GM21717 (cell line): ENCODE measurements around the gene TSPAN19.

ENCODE experiments used
- ATAC-seq: cut with Tn5 transposase; IDR thresholded peaks from one replicate; pipeline ENCODE4 v1.9.1; 2021; ENCODE audit warnings: mild to moderate bottlenecking, moderate library complexity; ENCODE audit not compliant: unreplicated experiment

TSPAN19 gene

GRCh38 chr12:85002778-85003296 is 33.2 kb downstream of the TSPAN19 start:
- ATAC-seq, result no peak

DNA sequence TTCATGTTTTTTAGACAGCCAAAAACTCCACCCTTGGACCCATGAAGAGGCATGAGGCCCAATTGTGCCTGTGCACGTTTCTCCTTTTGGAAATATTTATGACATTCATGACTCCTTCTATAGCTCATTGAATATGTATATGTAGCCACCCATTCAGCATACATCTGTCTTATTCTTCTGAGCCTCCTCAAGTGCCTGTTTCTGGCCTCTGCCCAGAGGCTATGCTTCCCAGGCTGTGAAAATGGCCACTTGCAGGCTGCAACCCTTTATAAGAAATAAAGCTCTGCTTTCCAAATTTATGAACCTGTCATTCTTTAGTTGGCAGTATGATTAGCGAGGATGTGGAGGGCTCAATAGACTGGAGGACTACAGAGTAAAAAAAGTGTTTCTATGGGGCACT is 35.3 kb downstream of the TSPAN19 start:
- no peak for ATAC-seq

DNA sequence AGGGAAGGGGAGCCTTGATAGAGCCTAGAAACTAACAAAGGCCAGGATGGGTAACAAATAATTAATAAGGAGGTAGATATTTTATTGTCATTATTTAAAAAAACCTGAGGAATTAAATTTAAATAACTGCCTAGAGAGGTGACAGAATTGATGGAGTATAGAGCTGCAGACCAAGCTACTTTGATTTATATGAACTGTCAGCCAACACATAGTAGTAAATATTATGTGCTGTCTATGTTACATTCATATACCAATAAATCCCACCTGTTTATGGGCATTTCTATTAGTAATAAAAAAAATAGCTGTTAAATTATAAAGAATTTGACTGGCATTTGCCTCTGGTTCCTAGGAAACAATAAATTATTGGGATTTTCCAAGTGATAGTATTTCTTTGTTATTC is 37.7 kb downstream of the TSPAN19 start:
- ATAC-seq, result no peak

GRCh38 chr12:84996759-84997158 is 39.3 kb downstream of the TSPAN19 start:
- no peak for ATAC-seq

GRCh38 chr12:84995641-84996040 is 40.4 kb downstream of the TSPAN19 start:
- no peak for ATAC-seq

- no peak for ATAC-seq
Observed at GRCh38 chr12:84994426-84994825, 41.7 kb downstream of the TSPAN19 start.

GRCh38 chr12:84986586-84986985 is 49.5 kb downstream of the TSPAN19 start:
- no peak for ATAC-seq

GRCh38 chr12:84986117-84986516 is 50.0 kb downstream of the TSPAN19 start:
- ATAC-seq, result no peak

GRCh38 chr12:84983289-84983688 is 52.8 kb downstream of the TSPAN19 start:
- no peak for ATAC-seq

DNA sequence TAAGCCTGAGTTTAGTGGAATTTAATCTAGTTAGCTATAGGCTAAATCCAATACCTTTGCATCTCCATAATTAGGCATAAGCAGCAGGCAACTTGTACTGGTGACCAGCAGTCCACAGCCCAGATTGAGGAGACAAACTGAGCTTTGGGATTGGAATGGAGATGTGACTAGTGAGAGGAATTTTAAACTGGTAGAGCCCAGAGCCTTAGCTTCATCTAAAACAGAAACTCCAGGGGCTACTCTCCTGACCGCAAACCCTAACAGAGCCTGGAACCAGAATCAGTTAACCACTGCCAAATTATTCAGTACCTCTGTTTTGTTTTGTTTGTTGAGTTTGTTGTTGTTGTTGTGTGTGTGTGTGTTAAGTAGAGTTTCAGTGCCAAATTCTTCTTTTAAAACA is 53.2 kb downstream of the TSPAN19 start:
- no peak for ATAC-seq

DNA sequence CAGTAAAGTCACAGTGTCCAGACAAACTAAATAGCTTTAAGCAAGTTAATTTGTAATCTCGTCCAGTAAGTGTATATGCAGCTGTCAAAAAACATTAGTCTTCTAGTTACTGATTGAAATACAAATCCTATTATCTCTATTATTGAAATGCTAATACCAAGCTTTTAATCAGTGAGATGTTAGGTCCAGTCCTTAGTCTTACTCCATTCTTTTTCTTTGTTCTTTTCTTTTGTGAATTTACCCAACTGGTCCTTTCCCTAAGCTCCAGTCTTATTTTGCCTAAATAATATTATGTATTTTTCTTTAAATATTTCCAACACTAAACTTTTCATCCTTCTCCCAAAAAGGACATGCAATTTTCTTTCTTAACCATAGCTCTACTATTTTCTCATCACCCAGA is 57.2 kb downstream of the TSPAN19 start:
- no peak for ATAC-seq

DNA sequence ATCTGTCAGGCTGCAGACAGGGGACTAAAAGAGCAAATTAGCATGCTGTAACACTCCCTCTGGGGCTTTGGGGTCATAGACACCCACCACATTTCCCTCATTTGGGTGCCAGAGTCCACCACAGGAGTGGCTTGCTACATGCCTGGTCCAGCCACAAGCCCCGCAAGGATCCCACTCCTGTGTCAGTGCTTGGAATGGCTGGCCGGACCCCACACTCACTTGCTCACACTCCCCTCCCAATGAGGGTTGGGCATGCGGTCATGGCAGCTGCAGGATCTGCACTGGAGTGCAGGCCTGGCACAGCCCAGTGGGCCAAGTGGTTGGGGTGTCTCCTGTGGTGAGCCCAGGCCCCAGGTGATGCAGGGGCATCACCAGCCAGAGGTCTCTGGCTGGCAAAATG is 59.9 kb downstream of the TSPAN19 start:
- no peak for ATAC-seq

DNA sequence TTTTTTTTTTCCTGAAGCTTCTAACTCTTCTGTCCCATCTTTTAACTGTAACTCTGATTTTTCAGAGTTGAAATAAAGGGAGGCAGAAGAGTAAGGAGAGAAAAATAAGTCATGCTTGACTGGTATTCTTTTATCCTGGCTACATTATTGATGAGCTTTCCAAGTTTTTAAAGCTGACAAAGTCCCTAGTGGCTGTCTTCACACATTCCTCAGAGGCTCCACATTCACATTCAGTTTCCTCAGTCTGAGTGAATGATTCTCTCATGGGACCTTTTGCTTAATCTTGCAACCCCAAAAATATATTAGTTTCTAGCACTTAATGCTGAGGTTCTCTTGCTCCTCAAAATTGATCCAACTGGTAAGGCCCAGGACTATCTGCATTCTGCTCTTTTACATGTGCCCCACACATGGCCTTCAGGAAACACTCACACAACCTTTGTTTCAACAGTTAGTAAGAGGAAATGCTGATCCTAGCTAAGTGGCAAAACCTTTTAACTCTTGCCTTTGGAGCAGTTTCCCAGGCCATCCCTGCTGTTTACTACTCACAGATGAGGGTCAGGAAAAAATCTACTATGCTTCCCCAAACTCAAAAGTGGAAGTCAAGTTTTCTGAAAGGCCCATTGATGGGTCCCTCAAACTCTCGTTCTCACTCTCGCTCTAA is 61.8 kb downstream of the TSPAN19 start:
- no peak for ATAC-seq

GRCh38 chr12:84973026-84973425 is 63.1 kb downstream of the TSPAN19 start:
- no peak for ATAC-seq

DNA sequence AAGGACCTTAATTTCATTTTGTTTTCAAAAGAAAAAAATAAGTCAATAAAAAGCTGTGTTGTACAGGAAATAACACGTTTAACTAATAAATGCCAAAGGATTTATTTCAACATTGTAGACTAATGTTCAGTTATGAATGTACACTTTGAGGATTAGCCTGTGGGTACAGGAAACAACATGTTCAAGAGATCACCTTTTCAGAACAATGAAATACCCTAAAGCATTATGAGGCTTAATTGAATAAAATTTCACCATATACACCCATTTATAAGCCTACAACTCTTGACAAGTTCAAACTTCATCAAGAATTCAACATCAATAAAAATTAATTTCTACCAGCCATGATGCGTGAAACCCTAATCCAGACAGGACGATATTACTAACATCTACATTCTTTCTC is 66.9 kb downstream of the TSPAN19 start:
- no peak for ATAC-seq
